Endothelial cell (in vitro differentiated cells): Measurements from ENCODE around the gene SLC30A5. TPM values are rescaled to one million over a fixed set of nuclear protein-coding genes. Genes with fewer than 3 reads are reported as not detected.

Source experiments
- DNase-seq: peaks from one replicate; pipeline ENCODE4 v3.0.0; 2021; ENCODE audit warnings: low spot score
- H3K27ac Mint-ChIP-seq: one replicate; pipeline ENCODE4 v1.8.0; 2021; ENCODE audit warnings: mixed read lengths, inconsistent platforms; ENCODE audit not compliant: unreplicated experiment
- H3K27me3 Mint-ChIP-seq: one replicate; pipeline ENCODE4 v1.8.0; 2021; ENCODE audit warnings: mild to moderate bottlenecking, moderate library complexity, mixed read lengths, inconsistent platforms; ENCODE audit not compliant: unreplicated experiment
- H3K36me3 Mint-ChIP-seq: one replicate; pipeline ENCODE4 v1.8.0; 2021; ENCODE audit warnings: mild to moderate bottlenecking, low read depth, mixed read lengths, inconsistent platforms; ENCODE audit not compliant: unreplicated experiment
- H3K4me1 Mint-ChIP-seq: one replicate; pipeline ENCODE4 v1.8.0; 2021; ENCODE audit warnings: mild to moderate bottlenecking, mixed read lengths, inconsistent platforms; ENCODE audit not compliant: unreplicated experiment
- H3K4me3 Mint-ChIP-seq: one replicate; pipeline ENCODE4 v1.8.0; 2021; ENCODE audit warnings: mild to moderate bottlenecking, mixed read lengths, inconsistent platforms; ENCODE audit not compliant: unreplicated experiment
- H3K9me3 Mint-ChIP-seq: one replicate; pipeline ENCODE4 v1.8.0; 2021; ENCODE audit warnings: mixed read lengths, inconsistent platforms; ENCODE audit not compliant: unreplicated experiment
- total RNA-seq: library from RNA; stranded (reverse); fragmentation: NEBNext Ultra II Directional; extraction: Animal tissue kit (Norgen Biotek cat#: 25700); gene quantifications from one replicate; pipeline ENCODE4 v1.2.1, GENCODE V29; 2021; ENCODE audit not compliant: unreplicated experiment
- TF ChIP-seq, protein P1 (sequence below): fragments of 200-600 bp; sonication (generic); IDR thresholded peaks from one replicate; pipeline ENCODE4 v1.5.0; 2021; ENCODE audit warnings: antibody characterized with exemption; ENCODE audit not compliant: unreplicated experiment

SLC30A5 gene
- total RNA-seq, 1 donor from 2014 or later, result 28.1 TPM

DNA sequence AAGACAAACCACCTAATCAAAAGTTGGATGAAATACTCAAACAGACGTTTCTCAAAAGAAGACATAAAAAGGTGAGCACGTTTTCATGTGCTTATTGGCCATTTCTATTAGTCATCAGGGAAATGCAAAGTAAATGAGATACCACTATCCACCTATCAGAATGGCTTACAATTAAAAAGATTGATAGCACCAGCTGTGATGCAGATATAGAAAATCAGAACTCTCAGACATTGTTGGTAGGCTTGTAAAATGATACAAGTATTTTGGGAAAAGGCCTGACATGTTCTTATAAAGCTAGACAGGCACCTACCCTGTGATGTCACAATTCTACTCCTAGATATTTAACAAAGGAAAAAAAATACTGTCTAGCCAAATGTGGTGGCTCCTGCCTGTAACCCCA lies 44.0 kb upstream of the SLC30A5 start:
- Mint-ChIP-seq H3K27me3 (no peaks in the 10 kb centered on the region), H3K4me1 (no peaks in the 10 kb centered on the region), H3K9me3 (no peaks in the 10 kb centered on the region), H3K27ac (no peak overlapping the region), H3K36me3 (no peaks in the 10 kb centered on the region), H3K4me3 (no peak overlapping the region)
- DNase-seq, result no peak
- TF ChIP-seq, protein P1, sequence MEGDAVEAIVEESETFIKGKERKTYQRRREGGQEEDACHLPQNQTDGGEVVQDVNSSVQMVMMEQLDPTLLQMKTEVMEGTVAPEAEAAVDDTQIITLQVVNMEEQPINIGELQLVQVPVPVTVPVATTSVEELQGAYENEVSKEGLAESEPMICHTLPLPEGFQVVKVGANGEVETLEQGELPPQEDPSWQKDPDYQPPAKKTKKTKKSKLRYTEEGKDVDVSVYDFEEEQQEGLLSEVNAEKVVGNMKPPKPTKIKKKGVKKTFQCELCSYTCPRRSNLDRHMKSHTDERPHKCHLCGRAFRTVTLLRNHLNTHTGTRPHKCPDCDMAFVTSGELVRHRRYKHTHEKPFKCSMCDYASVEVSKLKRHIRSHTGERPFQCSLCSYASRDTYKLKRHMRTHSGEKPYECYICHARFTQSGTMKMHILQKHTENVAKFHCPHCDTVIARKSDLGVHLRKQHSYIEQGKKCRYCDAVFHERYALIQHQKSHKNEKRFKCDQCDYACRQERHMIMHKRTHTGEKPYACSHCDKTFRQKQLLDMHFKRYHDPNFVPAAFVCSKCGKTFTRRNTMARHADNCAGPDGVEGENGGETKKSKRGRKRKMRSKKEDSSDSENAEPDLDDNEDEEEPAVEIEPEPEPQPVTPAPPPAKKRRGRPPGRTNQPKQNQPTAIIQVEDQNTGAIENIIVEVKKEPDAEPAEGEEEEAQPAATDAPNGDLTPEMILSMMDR, result no peak

DNA sequence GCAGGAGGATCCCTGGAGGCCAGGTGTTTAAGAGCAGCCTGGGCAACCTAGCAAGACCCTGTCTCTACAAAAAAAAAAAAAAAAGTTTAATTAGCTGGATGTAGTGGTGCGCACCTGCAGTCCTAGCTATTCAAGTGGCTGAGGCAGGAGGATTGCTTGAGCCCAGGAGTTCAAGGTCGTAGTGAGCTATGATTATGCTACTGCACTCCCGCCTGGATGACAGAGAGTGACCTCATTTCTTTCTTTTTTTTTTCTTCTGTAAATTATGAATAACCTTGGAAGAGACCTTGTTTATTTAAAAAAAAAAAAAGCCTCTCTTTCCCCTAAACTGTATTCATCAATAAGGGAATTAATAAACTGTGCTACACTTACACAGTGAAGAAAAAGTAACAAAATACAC lies 43.6 kb upstream of the SLC30A5 start:
- no peak for DNase-seq
- Mint-ChIP-seq H3K4me3 (no peak overlapping the region), H3K27ac (no peak overlapping the region), H3K4me1 (no peaks in the 10 kb centered on the region), H3K27me3 (no peaks in the 10 kb centered on the region), H3K36me3 (no peaks in the 10 kb centered on the region), H3K9me3 (no peaks in the 10 kb centered on the region)
- TF ChIP-seq, protein P1, result no peak

DNA sequence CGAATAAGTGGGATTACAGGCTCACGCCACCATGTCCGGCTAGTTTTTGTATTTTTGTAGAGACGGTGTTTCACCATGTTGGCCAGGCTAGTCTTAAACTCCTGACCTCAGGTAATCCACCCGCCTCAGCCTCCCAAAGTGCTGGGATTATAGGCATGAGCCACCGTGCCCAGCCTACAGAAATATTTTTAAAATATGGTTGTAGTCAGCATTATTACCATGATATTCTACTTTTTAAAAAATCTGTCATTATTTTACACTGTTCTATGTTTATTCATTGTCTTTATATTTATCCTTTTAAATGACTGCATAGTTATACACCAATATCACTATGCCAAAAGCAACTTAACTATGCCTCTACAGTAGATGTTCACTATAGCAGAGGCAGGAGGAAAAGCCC lies 41.6 kb upstream of the SLC30A5 start:
- Mint-ChIP-seq H3K9me3 (no peaks in the 10 kb centered on the region), H3K36me3 (no peaks in the 10 kb centered on the region), H3K4me1 (no peaks in the 10 kb centered on the region), H3K4me3 (no peak overlapping the region), H3K27ac (no peak overlapping the region), H3K27me3 (no peaks in the 10 kb centered on the region)
- TF ChIP-seq, protein P1, result no peak
- DNase-seq, result no peak

DNA sequence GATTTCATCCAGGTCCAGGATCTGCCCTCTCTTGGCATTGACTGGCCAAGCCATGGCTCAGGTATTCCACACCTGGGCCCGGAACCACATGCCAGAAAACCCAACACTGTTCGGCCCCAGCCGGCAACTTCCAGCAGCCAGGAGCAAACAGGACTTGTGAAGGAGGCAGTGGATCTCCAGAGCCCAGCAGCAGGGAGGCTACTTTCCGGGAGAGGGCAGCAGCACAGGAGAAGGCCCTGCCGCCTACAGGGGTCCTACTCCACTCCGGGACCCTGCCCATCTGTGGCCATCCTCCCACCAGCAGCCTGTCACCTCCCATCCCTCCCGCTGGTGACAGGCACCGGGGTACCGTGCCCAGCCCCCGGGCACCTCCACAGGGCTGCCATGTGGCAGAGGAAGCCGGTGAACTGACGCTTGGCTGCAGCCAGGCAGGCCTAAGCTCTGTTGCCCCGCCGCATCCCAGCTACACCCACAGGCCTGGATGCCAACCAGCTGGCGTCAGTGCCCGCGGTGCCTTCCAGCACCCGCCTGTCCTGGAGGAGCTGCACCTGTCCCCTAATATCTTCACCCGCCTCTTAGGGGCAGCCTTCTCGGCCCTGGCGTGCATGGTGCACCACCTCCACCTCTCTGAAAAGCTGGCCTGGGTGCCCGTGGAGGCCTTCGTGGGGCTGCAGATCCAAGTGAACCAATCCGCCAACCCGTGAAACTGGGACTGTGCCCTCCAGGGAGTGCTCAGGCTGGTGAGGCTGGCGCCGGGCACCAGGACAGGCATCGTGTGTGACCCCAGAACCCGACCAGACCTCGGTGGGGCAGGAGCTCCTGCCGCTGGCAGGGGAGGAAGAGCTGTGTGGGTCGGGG lies 18.9 kb upstream of the SLC30A5 start:
- Mint-ChIP-seq H3K36me3 (no peaks in the 10 kb centered on the region), H3K4me1 (peaks cover 10% of the 10 kb centered on the region), H3K9me3 (no peaks in the 10 kb centered on the region), H3K4me3 (no peak overlapping the region), H3K27me3 (peaks cover 2% of the 10 kb centered on the region), H3K27ac (no peak overlapping the region)
- no peak for DNase-seq
- TF ChIP-seq, protein P1, result no peak

DNA sequence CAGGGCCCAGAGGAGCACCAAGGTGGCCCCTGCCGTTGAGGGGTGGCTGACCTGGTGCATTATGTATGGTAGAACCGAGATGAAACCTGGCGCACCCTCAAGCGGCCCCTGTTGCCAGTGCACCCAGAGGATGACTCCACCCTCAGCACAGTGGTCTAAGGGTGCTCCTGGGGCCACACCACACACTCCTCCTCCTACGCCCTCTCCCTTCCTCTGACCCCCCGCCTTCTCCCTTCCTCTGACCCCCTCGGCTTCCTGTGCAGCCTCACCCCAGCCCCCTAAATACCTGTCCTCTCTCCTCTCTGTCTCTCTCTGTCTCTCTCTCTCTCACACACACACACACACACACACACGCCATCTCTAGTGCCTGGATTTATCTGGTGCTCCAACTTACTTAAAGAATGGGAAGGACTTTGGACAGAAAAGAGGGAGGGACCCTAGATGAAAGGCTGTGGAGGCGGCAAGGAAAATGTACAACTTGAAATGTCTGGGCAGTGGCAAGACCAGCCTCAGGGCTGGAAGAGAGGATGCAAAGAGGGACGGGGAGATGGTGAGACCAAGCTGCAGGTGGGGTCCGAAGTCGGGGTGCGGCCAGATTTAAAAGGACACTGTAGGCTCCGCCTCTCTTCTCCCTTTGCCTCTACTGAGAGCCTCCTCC lies 18.2 kb upstream of the SLC30A5 start:
- Mint-ChIP-seq H3K27me3 (peaks cover 2% of the 10 kb centered on the region), H3K4me3 (no peak overlapping the region), H3K27ac (no peak overlapping the region), H3K36me3 (no peaks in the 10 kb centered on the region), H3K9me3 (no peaks in the 10 kb centered on the region), H3K4me1 (peaks cover 10% of the 10 kb centered on the region)
- no peak for DNase-seq
- TF ChIP-seq, protein P1, result no peak
